ENCODE results near the gene FRYL. TPM values are rescaled to one million over a fixed set of nuclear protein-coding genes. Genes with fewer than 3 reads are reported as not detected.

The FRYL gene
- total RNA-seq, 2 experiments from 2014 or later = 85.4 to 88.5 TPM

DNA sequence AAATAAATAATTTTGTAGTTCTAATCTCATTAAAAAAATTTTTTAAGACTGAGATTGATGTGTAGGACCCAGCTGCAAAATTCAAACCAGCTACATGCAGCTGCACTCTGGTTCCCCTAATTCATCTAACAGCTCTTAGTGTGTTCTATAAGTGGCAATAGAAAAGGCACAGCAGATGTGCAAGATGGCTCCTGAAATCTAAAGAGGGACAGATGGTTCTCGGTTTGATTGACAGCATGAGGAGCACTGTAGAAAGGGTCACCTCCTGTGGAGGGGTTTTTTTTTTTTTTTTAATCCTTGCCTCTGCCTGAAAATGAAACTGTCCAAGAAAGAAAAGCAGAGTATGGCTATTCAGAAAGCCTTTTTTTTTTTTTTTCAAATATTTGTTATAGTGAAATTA is 33.9 kb upstream of the FRYL start:
- DNase-seq (ENCODE audit: low spot score) = peak; percentile 96

DNA sequence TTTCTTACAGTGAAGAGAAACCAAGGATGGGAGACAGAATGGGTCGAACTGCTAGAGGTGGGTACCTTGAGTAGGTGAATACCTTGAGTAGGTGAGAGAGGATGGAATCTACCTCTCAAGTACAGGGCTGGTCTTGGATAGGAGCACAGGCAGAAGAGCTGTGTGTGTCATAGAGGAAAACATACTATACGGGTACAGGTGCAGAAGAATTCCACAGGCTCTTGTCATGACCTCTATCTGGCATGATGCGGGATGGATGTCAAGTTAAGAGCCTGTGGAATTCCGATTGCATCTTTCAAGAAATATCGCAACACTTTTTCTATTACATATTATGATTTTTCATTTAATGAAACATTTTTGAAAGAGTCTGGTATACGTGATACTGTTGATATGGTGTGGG is 32.8 kb upstream of the FRYL start:
- peak overlapping the region; percentile 86 for H3K27ac ChIP-seq (ENCODE audit: low read depth, low read length, poor library complexity, severe bottlenecking)
- no peaks in the 10 kb centered on the region for H4K20me1 ChIP-seq (ENCODE audit: insufficient read depth, low read length)
- intact Hi-C loops (cut with micrococcal nuclease; ENCODE audit: unreplicated experiment) = no loop called here
- peak overlapping the region; percentile 68; the same call in 1 of the 2 replicates for H3K4me2 ChIP-seq (ENCODE audit: low read length)
- peaks cover 57% of the 10 kb centered on the region for H3K4me1 ChIP-seq (ENCODE audit: insufficient read depth, low read length, poor library complexity, severe bottlenecking)
- ChIA-PET POLR2A (interaction anchor here (0.8 to 2.5 kb wide), 7 partner anchors 11 to 35 kb away, joined by 4 to 24 read pairs (median 8); partner anchors contain the start of genes FRYL and OCIAD1), CTCF (ENCODE audit: unreplicated experiment) (interaction anchor here (0.7 kb wide), 1 partner anchor 25 kb away, joined by 3 read pairs; no protein-coding TSS in a partner anchor)
- DNase-seq (ENCODE audit: low spot score) = no peak
- H3K79me2 ChIP-seq (ENCODE audit: insufficient read depth, low read depth, low read length) = no peaks in the 10 kb centered on the region
- H3K36me3 ChIP-seq (ENCODE audit: insufficient read depth, low read length) = no peaks in the 10 kb centered on the region
- BruUV-seq (replicated peaks) = no TSS peak
- H2AFZ ChIP-seq (ENCODE audit: low read length) = peak overlapping the region; percentile 73; the same call in 1 of the 2 replicates
- H3K9me2 ChIP-seq (ENCODE audit: insufficient read depth, low read length) = no peaks in the 10 kb centered on the region
- H3K4me3 ChIP-seq (ENCODE audit: low read depth, low read length, poor library complexity, severe bottlenecking) = no peak overlapping the region
- H3K9me3 ChIP-seq (ENCODE audit: low read length) = no peaks in the 10 kb centered on the region; the same call in 1 of the 2 replicates
- TF ChIP-seq, protein P1, sequence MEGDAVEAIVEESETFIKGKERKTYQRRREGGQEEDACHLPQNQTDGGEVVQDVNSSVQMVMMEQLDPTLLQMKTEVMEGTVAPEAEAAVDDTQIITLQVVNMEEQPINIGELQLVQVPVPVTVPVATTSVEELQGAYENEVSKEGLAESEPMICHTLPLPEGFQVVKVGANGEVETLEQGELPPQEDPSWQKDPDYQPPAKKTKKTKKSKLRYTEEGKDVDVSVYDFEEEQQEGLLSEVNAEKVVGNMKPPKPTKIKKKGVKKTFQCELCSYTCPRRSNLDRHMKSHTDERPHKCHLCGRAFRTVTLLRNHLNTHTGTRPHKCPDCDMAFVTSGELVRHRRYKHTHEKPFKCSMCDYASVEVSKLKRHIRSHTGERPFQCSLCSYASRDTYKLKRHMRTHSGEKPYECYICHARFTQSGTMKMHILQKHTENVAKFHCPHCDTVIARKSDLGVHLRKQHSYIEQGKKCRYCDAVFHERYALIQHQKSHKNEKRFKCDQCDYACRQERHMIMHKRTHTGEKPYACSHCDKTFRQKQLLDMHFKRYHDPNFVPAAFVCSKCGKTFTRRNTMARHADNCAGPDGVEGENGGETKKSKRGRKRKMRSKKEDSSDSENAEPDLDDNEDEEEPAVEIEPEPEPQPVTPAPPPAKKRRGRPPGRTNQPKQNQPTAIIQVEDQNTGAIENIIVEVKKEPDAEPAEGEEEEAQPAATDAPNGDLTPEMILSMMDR (conservative IDR thresholded peaks at IDR 0.05; ENCODE audit: low read length) = no peak
- no peak for TF ChIP-seq EZH2phosphoT487 (IDR thresholded peaks at IDR 0.05; ENCODE audit: borderline replicate concordance, low read depth, low read length)

More for the DNA sequence above, 33.9 kb upstream of the FRYL start:
- H2AFZ ChIP-seq (ENCODE audit: low read length) = peak overlapping the region; percentile 73; the same call in 1 of the 2 replicates
- peak overlapping the region; percentile 36 for H3K4me3 ChIP-seq (ENCODE audit: low read depth, low read length, poor library complexity, severe bottlenecking)
- ChIA-PET CTCF (ENCODE audit: unreplicated experiment) (interaction anchor here (1.0 kb wide), 1 partner anchor 14 kb away, joined by 3 read pairs; no protein-coding TSS in a partner anchor), POLR2A (interaction anchor here (0.7 to 2.5 kb wide), 14 partner anchors 11 to 1317 kb away, joined by 3 to 24 read pairs (median 6); partner anchors contain the start of genes FRYL and OCIAD1)
- intact Hi-C loops (cut with micrococcal nuclease; ENCODE audit: unreplicated experiment) = loop anchor here (1.0 kb wide), 2 partner anchors 17 to 34 kb away; partner anchors contain the start of genes FRYL and OCIAD1
- no peaks in the 10 kb centered on the region; the same call in 1 of the 2 replicates for H3K9me3 ChIP-seq (ENCODE audit: low read length)
- no peak for TF ChIP-seq EZH2phosphoT487 (IDR thresholded peaks at IDR 0.05; ENCODE audit: borderline replicate concordance, low read depth, low read length)
- TF ChIP-seq, protein P1 (conservative IDR thresholded peaks at IDR 0.05; ENCODE audit: low read length) = no peak
- peak overlapping the region; percentile 86 for H3K27ac ChIP-seq (ENCODE audit: low read depth, low read length, poor library complexity, severe bottlenecking)
- no peaks in the 10 kb centered on the region for H3K9me2 ChIP-seq (ENCODE audit: insufficient read depth, low read length)
- H3K4me1 ChIP-seq (ENCODE audit: insufficient read depth, low read length, poor library complexity, severe bottlenecking) = peaks cover 51% of the 10 kb centered on the region
- peak overlapping the region; percentile 68 for H3K4me2 ChIP-seq (ENCODE audit: low read length)
- no TSS peak for BruUV-seq (replicated peaks)
- H3K36me3 ChIP-seq (ENCODE audit: insufficient read depth, low read length) = no peaks in the 10 kb centered on the region
- no peaks in the 10 kb centered on the region for H3K79me2 ChIP-seq (ENCODE audit: insufficient read depth, low read depth, low read length)
- no peaks in the 10 kb centered on the region for H4K20me1 ChIP-seq (ENCODE audit: insufficient read depth, low read length)

All from OCI-LY7 (cell line).